ENCODE data around the gene IGSF9B. TPM values are rescaled to one million over a fixed set of nuclear protein-coding genes. Genes with fewer than 3 reads are reported as not detected.

Gene IGSF9B
- total RNA-seq, 2 experiments from 2014 or later, result 24.3 to 27.4 TPM

DNA sequence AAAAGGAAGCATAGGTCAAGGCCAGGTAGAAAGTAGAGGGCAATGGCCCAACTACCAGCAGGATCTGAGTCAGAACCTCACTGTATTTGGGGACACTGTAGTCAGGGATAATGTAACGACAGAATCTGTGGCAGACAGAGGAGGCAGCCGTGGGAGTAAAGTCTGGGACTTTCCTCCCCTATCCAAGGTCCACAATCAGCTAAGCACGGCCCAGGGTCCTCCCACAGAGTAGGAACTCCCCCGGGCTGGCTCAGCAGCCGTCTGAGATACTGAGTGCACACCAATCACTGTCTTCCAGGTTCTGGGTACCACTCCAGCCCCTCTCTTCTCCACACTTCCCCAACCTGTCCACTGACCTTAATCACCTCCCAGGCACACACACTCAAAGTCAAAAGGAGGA is 3.2 kb downstream of the IGSF9B start:
- Histone ChIP-seq H3K27ac (ENCODE audit: low read depth in 1 of 2, low read length in 2 of 2) (no peak overlapping the region), H3K27me3 (ENCODE audit: control insufficient read depth in 1 of 2, insufficient read depth in 2 of 2, low read length in 2 of 2) (peaks cover 15 to 16% of the 10 kb centered on the region in 2 experiments), H3K36me3 (ENCODE audit: insufficient read depth, low read length) (no peaks in the 10 kb centered on the region), H3K4me1 (ENCODE audit: insufficient read depth, low read length) (peaks cover 54% of the 10 kb centered on the region), H3K4me3 (ENCODE audit: low read length) (no peak overlapping the region), H3K9me3 (ENCODE audit: control insufficient read depth in 1 of 2, insufficient read depth in 1 of 2, low read length in 2 of 2) (peaks cover 0 to 3% of the 10 kb centered on the region in 2 experiments)
- no peak for DNase-seq
- peaks cover 20% of the 10 kb centered on the region for H3K27me3 Mint-ChIP-seq
- no peaks in the 10 kb centered on the region for H3K36me3 Mint-ChIP-seq (ENCODE audit: low read depth)
- H3K4me3 Mint-ChIP-seq, result peak overlapping the region; percentile 96
- intact Hi-C loops (cut with DNase I, micrococcal nuclease), result loop anchor here in 1 of 2 experiments (10.0 kb wide), 1 partner anchor 271 kb away; the partner anchor contains the start of genes NCAPD3 and VPS26B
- CTCF ChIA-PET, result interaction anchor here (3.2 kb wide), 1 partner anchor 25 kb away, joined by 14 read pairs; no protein-coding TSS in a partner anchor
- no peaks in the 10 kb centered on the region for H3K9me3 Mint-ChIP-seq
- ATAC-seq (ENCODE audit: poor library complexity), result no peak
- POLR2A ChIA-PET, result no interaction called here
- TF ChIP-seq, protein P1, sequence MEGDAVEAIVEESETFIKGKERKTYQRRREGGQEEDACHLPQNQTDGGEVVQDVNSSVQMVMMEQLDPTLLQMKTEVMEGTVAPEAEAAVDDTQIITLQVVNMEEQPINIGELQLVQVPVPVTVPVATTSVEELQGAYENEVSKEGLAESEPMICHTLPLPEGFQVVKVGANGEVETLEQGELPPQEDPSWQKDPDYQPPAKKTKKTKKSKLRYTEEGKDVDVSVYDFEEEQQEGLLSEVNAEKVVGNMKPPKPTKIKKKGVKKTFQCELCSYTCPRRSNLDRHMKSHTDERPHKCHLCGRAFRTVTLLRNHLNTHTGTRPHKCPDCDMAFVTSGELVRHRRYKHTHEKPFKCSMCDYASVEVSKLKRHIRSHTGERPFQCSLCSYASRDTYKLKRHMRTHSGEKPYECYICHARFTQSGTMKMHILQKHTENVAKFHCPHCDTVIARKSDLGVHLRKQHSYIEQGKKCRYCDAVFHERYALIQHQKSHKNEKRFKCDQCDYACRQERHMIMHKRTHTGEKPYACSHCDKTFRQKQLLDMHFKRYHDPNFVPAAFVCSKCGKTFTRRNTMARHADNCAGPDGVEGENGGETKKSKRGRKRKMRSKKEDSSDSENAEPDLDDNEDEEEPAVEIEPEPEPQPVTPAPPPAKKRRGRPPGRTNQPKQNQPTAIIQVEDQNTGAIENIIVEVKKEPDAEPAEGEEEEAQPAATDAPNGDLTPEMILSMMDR (IDR thresholded peaks at IDR 0.05), result no peak
- H3K4me1 Mint-ChIP-seq (ENCODE audit: low read depth), result peaks cover 61% of the 10 kb centered on the region
- H3K27ac Mint-ChIP-seq, result peak overlapping the region; percentile 8

DNA sequence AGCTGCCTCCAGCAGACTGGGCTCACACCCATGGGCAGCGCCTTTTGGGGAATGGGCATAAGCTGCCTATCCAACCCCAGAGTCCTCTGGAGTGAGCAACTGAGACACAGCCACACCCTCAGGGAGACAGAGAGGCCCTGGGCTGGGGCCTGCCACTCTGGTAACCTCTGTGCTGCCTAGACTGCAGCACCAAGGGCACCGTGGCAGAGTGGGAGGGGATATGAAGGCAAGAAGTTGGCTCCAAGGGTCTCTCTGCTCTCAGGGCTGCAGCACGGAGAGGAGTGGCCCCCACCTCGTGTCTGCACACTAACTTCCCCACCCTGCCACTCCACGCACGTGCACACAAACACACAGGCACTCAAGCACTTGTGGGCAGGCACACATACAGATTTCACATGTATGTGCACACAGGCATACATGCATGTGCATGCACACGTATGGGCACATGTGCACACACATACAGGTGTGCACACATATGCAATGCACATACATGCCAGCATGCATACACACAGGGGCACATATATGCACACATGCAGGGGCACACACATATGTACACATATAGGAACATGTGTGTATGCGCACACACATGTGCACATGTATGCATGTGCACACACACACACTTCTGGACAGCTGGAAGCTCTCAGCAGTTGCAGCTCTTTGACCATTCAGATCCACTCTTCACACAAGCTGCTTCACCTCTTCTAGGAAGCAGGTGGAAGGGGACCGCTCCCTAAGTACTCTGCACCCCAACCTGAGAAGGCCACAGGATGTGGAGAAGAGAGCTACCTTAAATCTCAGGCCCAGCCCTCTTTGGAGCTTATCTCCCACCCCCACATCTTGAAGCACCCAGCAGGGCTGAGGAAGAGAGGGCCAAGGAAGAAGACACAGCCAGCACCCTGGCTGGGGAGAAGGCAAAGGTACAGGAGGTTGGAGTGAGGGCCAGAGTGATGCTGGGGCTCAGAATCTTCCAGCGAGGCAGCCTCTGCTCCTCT is 4.3 kb downstream of the IGSF9B start:
- ATAC-seq (ENCODE audit: poor library complexity) (no peak), DNase-seq (peak in 1 of 14 experiments; percentile 32)
- Mint-ChIP-seq H3K4me3 (peak overlapping the region; percentile 79), H3K4me1 (ENCODE audit: low read depth) (peaks cover 65% of the 10 kb centered on the region), H3K27me3 (peaks cover 20% of the 10 kb centered on the region), H3K36me3 (ENCODE audit: low read depth) (peaks cover 7% of the 10 kb centered on the region), H3K9me3 (no peaks in the 10 kb centered on the region), H3K27ac (peak overlapping the region; percentile 8)
- Histone ChIP-seq H3K36me3 (ENCODE audit: insufficient read depth, low read length) (no peaks in the 10 kb centered on the region), H3K4me3 (ENCODE audit: low read length) (no peak overlapping the region), H3K27ac (ENCODE audit: low read depth in 1 of 2, low read length in 2 of 2) (no peak overlapping the region), H3K9me3 (ENCODE audit: control insufficient read depth in 1 of 2, insufficient read depth in 1 of 2, low read length in 2 of 2) (peaks cover 0 to 3% of the 10 kb centered on the region in 2 experiments), H3K4me1 (ENCODE audit: insufficient read depth, low read length) (peaks cover 61% of the 10 kb centered on the region), H3K27me3 (ENCODE audit: control insufficient read depth in 1 of 2, insufficient read depth in 2 of 2, low read length in 2 of 2) (peaks cover 15 to 16% of the 10 kb centered on the region in 2 experiments)
- POLR2A ChIA-PET, result no interaction called here
- CTCF ChIA-PET, result no interaction called here
- TF ChIP-seq, protein P1 (IDR thresholded peaks at IDR 0.05), result no peak
- intact Hi-C loops (cut with DNase I, micrococcal nuclease), result loop anchor here in 1 of 2 experiments (10.0 kb wide), 1 partner anchor 272 kb away; the partner anchor contains the start of genes NCAPD3 and VPS26B

DNA sequence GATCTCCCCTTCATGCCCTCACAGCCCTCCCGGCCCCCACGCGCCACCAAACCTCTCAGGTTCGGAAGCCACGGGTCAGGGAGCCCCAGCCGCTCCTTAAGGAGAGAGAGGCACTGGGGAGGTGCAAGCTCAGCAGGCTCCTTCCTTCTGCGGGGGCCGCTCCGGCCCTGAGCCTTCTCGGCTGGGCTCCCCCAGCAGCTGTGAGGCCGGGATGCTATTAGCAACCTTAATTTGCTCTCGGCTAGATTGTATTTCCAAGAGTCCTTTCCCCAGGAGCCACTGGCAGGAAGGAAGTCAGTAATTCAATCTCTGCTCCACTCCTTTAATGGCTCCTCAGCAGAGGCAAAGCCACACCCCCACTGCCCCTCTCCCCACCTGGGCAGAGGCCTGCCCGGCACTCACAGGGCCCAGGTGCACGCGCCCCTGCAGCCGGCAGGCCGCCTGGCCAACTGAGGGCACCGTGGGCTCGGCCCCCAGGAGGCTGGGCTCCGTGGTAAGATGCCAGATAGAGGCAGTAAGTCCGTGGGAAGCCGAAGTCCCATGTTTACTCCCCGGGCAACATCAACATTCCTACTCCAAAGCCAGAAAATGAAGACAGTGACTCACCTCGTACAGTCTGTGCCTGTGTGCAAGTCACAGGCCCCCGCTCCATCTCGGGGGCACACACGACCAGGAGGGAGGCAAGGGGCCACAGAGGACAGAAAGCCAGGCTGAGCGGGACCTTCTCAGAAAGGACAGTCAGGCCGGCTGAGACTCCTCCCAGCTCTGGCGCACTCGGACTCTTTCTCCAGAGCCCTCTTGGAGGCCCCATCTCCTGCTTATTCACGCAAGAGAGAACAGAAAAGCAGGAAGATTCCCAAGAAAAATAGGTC is 5.2 kb downstream of the IGSF9B start:
- H3K27ac ChIP-seq (ENCODE audit: low read depth in 1 of 2, low read length in 2 of 2), result no peak overlapping the region
- DNase-seq (no peak), ATAC-seq (ENCODE audit: poor library complexity) (no peak)
- Mint-ChIP-seq H3K36me3 (ENCODE audit: low read depth) (peaks cover 9% of the 10 kb centered on the region), H3K4me3 (no peak overlapping the region), H3K27me3 (peaks cover 20% of the 10 kb centered on the region), H3K9me3 (no peaks in the 10 kb centered on the region), H3K4me1 (ENCODE audit: low read depth) (peaks cover 70% of the 10 kb centered on the region), H3K27ac (no peak overlapping the region)
- ChIA-PET POLR2A (no interaction called here), CTCF (no interaction called here)
- peaks cover 0 to 3% of the 10 kb centered on the region in 2 experiments for H3K9me3 ChIP-seq (ENCODE audit: control insufficient read depth in 1 of 2, insufficient read depth in 1 of 2, low read length in 2 of 2)
- peaks cover 15 to 16% of the 10 kb centered on the region in 2 experiments for H3K27me3 ChIP-seq (ENCODE audit: control insufficient read depth in 1 of 2, insufficient read depth in 2 of 2, low read length in 2 of 2)
- TF ChIP-seq, protein P1 (IDR thresholded peaks at IDR 0.05), result no peak
- H3K4me1 ChIP-seq (ENCODE audit: insufficient read depth, low read length), result peaks cover 65% of the 10 kb centered on the region
- intact Hi-C loops (cut with DNase I, micrococcal nuclease), result loop anchor here in 1 of 2 experiments (10.0 kb wide), 1 partner anchor 273 kb away; the partner anchor contains the start of genes NCAPD3 and VPS26B
- no peak overlapping the region for H3K4me3 ChIP-seq (ENCODE audit: low read length)
- H3K36me3 ChIP-seq (ENCODE audit: insufficient read depth, low read length), result no peaks in the 10 kb centered on the region
